OCI-LY1 (cell line): ENCODE measurements around the gene CEP112.

ENCODE experiments used
- H2AFZ ChIP-seq: fragments of 200-600 bp; sonication (generic), shearing (Covaris generic); 2 replicates; pipeline ENCODE4 v1.6.0; 2014; ENCODE audit warnings: antibody characterized with exemption, mild to moderate bottlenecking, low read length
- H3F3A ChIP-seq: fragments of 200-600 bp; sonication (generic), shearing (Covaris generic); 2 replicates; pipeline ENCODE4 v1.6.0; 2014; ENCODE audit warnings: mild to moderate bottlenecking, antibody characterized with exemption, low read length, moderate library complexity; ENCODE audit not compliant: insufficient read depth
- H3K27ac ChIP-seq: fragments of 200-600 bp; sonication (generic); 2 replicates; pipeline ENCODE4 v1.5.1; 2014; ENCODE audit warnings: low read length, mixed run types, mild to moderate bottlenecking, low read depth; ENCODE audit not compliant: poor library complexity, severe bottlenecking
- H3K27me3 ChIP-seq: fragments of 200-600 bp; sonication (generic); 2 replicates; pipeline ENCODE4 v1.6.0; 2014; ENCODE audit warnings: antibody characterized with exemption, mild to moderate bottlenecking, low read length, moderate library complexity; ENCODE audit not compliant: insufficient read depth
- H3K36me3 ChIP-seq: fragments of 200-600 bp; sonication (generic); 2 replicates; pipeline ENCODE4 v1.6.1; 2014; ENCODE audit warnings: mild to moderate bottlenecking, antibody characterized with exemption, low read length, moderate library complexity, mixed read lengths; ENCODE audit not compliant: insufficient read depth
- H3K4me1 ChIP-seq: fragments of 200-600 bp; sonication (generic); 2 replicates; pipeline ENCODE4 v1.5.1; 2014; ENCODE audit warnings: mild to moderate bottlenecking, low read length, moderate library complexity; ENCODE audit not compliant: insufficient read depth, severe bottlenecking
- H3K4me2 ChIP-seq: fragments of 200-600 bp; sonication (generic), shearing (Covaris generic); 2 replicates; pipeline ENCODE4 v1.6.1; 2014; ENCODE audit warnings: low read length
- H3K4me3 ChIP-seq: fragments of 200-600 bp; sonication (generic); 2 replicates; pipeline ENCODE4 v1.5.1; 2014; ENCODE audit warnings: low read length, low read depth, mild to moderate bottlenecking, mixed read lengths; ENCODE audit not compliant: poor library complexity, severe bottlenecking
- H3K79me2 ChIP-seq: fragments of 200-600 bp; shearing (Covaris generic); 2 replicates; pipeline ENCODE4 v1.6.1; 2016; ENCODE audit warnings: mixed run types, low read length, mixed read lengths; ENCODE audit not compliant: insufficient read depth
- H3K9ac ChIP-seq: fragments of 200-600 bp; sonication (generic), shearing (Covaris generic); 2 replicates; pipeline ENCODE4 v1.6.1; 2014; ENCODE audit warnings: mild to moderate bottlenecking, low read length, mixed read lengths
- H3K9me2 ChIP-seq: fragments of 200-600 bp; sonication (generic), shearing (Covaris generic); 2 replicates; pipeline ENCODE4 v1.6.1; 2014; ENCODE audit warnings: low read depth, mild to moderate bottlenecking, low read length, mixed read lengths
- H3K9me3 ChIP-seq: fragments of 200-600 bp; shearing (Covaris generic); 2 replicates; pipeline ENCODE4 v1.6.1; 2014; ENCODE audit warnings: low read length, mixed read lengths
- H4K20me1 ChIP-seq: fragments of 200-600 bp; sonication (generic), shearing (Covaris generic); 2 replicates; pipeline ENCODE4 v1.6.0; 2016; ENCODE audit warnings: mild to moderate bottlenecking, low read length; ENCODE audit not compliant: insufficient read depth
- CTCF ChIP-seq: fragments of 200-600 bp; sonication (generic), shearing (Covaris generic); IDR thresholded peaks from 2 replicates; pipeline ENCODE4 v1.5.1; 2017; ENCODE audit warnings: mild to moderate bottlenecking, antibody characterized with exemption, low read length, moderate library complexity, mixed read lengths
- EZH2 ChIP-seq: fragments of 200-600 bp; sonication (generic), shearing (Covaris generic); IDR thresholded peaks from 2 replicates; pipeline ENCODE4 v1.8.0; 2017; ENCODE audit warnings: borderline replicate concordance, mixed run types, mild to moderate bottlenecking, antibody characterized with exemption, low read length, moderate library complexity, mixed read lengths

CEP112 gene

DNA sequence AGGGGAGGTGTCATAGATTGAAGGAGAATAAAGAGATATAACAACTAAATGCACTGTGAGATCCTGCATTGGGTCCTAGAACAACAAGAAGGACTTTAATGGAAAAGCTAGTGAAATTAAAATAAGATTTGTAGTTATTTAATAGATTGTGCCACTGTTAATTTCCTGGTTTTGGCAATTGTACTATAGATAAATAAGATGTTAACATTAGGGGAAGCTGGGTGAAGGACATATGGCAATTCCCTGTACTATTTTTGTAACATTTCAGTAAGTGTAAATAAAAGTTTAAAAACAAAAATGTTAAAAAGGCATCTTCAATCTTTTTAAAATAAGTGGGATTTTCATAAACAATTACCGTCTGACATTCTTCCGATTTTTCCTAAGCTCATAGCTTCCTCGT lies 372.1 kb downstream of the CEP112 start:
- no peaks in the 10 kb centered on the region for H3K36me3 ChIP-seq
- no peak overlapping the region for H3K9ac ChIP-seq
- no peaks in the 10 kb centered on the region for H3K9me2 ChIP-seq
- H3F3A ChIP-seq: no peaks in the 10 kb centered on the region
- H3K27me3 ChIP-seq: no peaks in the 10 kb centered on the region
- no peak overlapping the region for H3K4me3 ChIP-seq
- no peaks in the 10 kb centered on the region for H4K20me1 ChIP-seq
- no peak for TF ChIP-seq EZH2
- TF ChIP-seq CTCF: no peak
- H3K4me2 ChIP-seq: no peak overlapping the region
- H3K4me1 ChIP-seq: no peaks in the 10 kb centered on the region
- no peak overlapping the region for H3K27ac ChIP-seq
- H3K9me3 ChIP-seq: no peaks in the 10 kb centered on the region
- no peaks in the 10 kb centered on the region for H3K79me2 ChIP-seq
- H2AFZ ChIP-seq: no peak overlapping the region

DNA sequence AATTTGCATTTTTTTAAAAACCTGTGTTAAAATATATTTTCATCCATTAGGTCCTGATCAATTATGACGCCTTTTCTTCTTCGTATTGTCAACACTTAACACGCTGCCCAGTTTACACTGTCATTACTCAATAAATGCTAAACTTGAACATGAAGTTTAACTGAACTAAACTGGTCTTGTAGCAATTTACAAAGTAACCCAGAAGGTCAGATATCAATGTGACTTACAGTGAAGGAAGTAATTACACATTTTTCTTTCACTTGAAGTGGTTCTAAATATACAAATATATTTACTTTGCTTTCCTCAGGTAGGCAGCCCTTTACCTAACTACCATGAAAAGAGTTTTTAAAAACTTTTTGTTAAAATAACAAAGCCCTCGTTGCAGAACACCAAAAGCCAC lies 374.0 kb downstream of the CEP112 start:
- Histone ChIP-seq H3K9ac (no peak overlapping the region), H3K4me2 (no peak overlapping the region), H2AFZ (no peak overlapping the region), H3K27ac (no peak overlapping the region), H4K20me1 (no peaks in the 10 kb centered on the region), H3K9me2 (no peaks in the 10 kb centered on the region), H3K9me3 (no peaks in the 10 kb centered on the region), H3K27me3 (no peaks in the 10 kb centered on the region), H3K4me1 (no peaks in the 10 kb centered on the region), H3F3A (no peaks in the 10 kb centered on the region), H3K79me2 (no peaks in the 10 kb centered on the region), H3K36me3 (no peaks in the 10 kb centered on the region), H3K4me3 (no peak overlapping the region)
- TF ChIP-seq CTCF: no peak
- no peak for TF ChIP-seq EZH2

DNA sequence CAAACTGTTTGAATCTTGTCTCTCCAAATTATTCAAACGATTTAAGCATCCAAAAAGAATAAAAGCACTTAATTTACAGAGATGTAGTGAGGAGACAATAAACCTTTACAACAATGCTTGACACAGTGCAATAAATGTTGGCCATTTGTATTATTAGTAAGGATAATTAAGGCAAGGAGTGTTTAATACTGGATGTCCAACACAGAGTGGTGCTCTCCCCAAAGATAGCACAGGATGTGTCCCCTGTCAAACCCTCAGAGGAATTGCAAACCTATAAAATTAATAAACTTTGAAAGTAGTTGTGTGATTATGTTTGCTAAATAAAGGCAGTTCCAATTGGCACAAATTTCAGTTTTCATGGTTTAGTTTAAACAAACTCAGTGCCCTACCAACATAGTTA lies 377.5 kb downstream of the CEP112 start:
- H2AFZ ChIP-seq: no peak overlapping the region
- no peaks in the 10 kb centered on the region for H3K79me2 ChIP-seq
- H3K4me3 ChIP-seq: no peak overlapping the region
- H3K9me3 ChIP-seq: no peaks in the 10 kb centered on the region
- TF ChIP-seq EZH2 (no peak), CTCF (no peak)
- H3K9ac ChIP-seq: no peak overlapping the region
- H3K4me1 ChIP-seq: no peaks in the 10 kb centered on the region
- no peaks in the 10 kb centered on the region for H3K27me3 ChIP-seq
- no peak overlapping the region for H3K27ac ChIP-seq
- no peaks in the 10 kb centered on the region for H3K36me3 ChIP-seq
- H3K9me2 ChIP-seq: no peaks in the 10 kb centered on the region
- H4K20me1 ChIP-seq: no peaks in the 10 kb centered on the region
- H3F3A ChIP-seq: no peaks in the 10 kb centered on the region
- no peak overlapping the region for H3K4me2 ChIP-seq
